PC-9 (cell line): Measurements from ENCODE around the gene ROBO4. TPM values are rescaled to one million over a fixed set of nuclear protein-coding genes. Genes with fewer than 3 reads are reported as not detected.

Experiments used
- BruUV-seq: library from RNA; stranded (reverse); fragments of 400-500 nt; replicated peaks from 2 replicates; lab custom pipeline; 2021; lab: Mats Ljungman, UMichigan
- CTCF ChIA-PET: fragments of 300-600 bp; sonication (Branson Sonifier 250); formaldehyde crosslinking; loops from one replicate; lab custom pipeline; 2022; ENCODE audit warnings: antibody characterized with exemption; lab: Charles Lee
- POLR2A ChIA-PET: fragments of 300-600 bp; sonication (Branson Sonifier 250); formaldehyde crosslinking; loops from one replicate; lab custom pipeline; 2022; ENCODE audit warnings: antibody characterized with exemption; ENCODE audit not compliant: unreplicated experiment; lab: Charles Lee
- DNase-seq, 2 experiments: peaks; one replicate each; pipeline versions ENCODE4 v3.0.0 to v3.0.0-alpha.2; 2015 to 2022; ENCODE audit warnings: mixed read lengths in 1 of 2
- H2AFZ ChIP-seq: fragments of 200-600 bp; sonication (generic); 2 replicates; pipeline ENCODE4 v1.8.1; 2017; ENCODE audit warnings: antibody characterized with exemption
- H3F3A ChIP-seq: fragments of 200-600 bp; sonication (generic); 2 replicates; pipeline ENCODE4 v1.8.1; 2017; ENCODE audit warnings: antibody characterized with exemption, mild to moderate bottlenecking, low read depth; ENCODE audit not compliant: insufficient read depth
- H3K27ac ChIP-seq: fragments of 200-600 bp; sonication (generic); 2 replicates; pipeline ENCODE4 v1.6.1; 2016; ENCODE audit warnings: mixed run types
- H3K27me3 ChIP-seq: fragments of 200-600 bp; sonication (generic); 2 replicates; pipeline ENCODE4 v1.6.1; 2016; ENCODE audit warnings: low read depth, mixed run types; ENCODE audit not compliant: insufficient read depth
- H3K36me3 ChIP-seq: fragments of 200-600 bp; sonication (generic); 2 replicates; pipeline ENCODE4 v1.6.1; 2016; ENCODE audit warnings: low read depth, mixed run types
- H3K4me1 ChIP-seq: fragments of 200-600 bp; sonication (generic); replicated peaks from 2 replicates; pipeline ENCODE4 v1.6.1; 2016; ENCODE audit warnings: mixed run types; ENCODE audit not compliant: insufficient read depth
- H3K4me2 ChIP-seq: fragments of 200-600 bp; sonication (generic); 2 replicates; pipeline ENCODE4 v1.6.1; 2017; ENCODE audit warnings: mixed run types
- H3K4me3 ChIP-seq: fragments of 200-600 bp; sonication (generic); 2 replicates; pipeline ENCODE4 v1.6.1; 2016; ENCODE audit warnings: mixed run types
- H3K79me2 ChIP-seq: fragments of 200-600 bp; sonication (generic); 2 replicates; pipeline ENCODE4 v1.6.1; 2017; ENCODE audit warnings: low read depth, mixed run types
- H3K9me2 ChIP-seq: fragments of 200-600 bp; sonication (generic); 2 replicates; pipeline ENCODE4 v1.8.1; 2017; ENCODE audit warnings: mild to moderate bottlenecking; ENCODE audit not compliant: insufficient read depth
- H3K9me3 ChIP-seq: fragments of 200-600 bp; sonication (generic); 2 replicates; pipeline ENCODE4 v1.8.1; 2016; ENCODE audit warnings: low read depth; ENCODE audit not compliant: insufficient read depth
- H4K20me1 ChIP-seq: fragments of 200-600 bp; sonication (generic); 2 replicates; pipeline ENCODE4 v1.8.1; 2017; ENCODE audit not compliant: insufficient read depth
- CTCF ChIP-seq: fragments of 200-600 bp; sonication (generic); conservative IDR thresholded peaks from 2 replicates; pipeline ENCODE4 v1.6.1; 2017; ENCODE audit warnings: mixed run types, antibody characterized with exemption, mild to moderate bottlenecking, moderate library complexity
- EZH2 ChIP-seq: fragments of 200-600 bp; sonication (generic); IDR thresholded peaks from 2 replicates; pipeline ENCODE4 v1.8.0; 2017; ENCODE audit warnings: antibody characterized with exemption, low read depth
- intact Hi-C: fragments of 100-400 bp; cut with micrococcal nuclease; formaldehyde crosslinking; loops from one replicate; pipeline ENCODE4 v1.10.0; 2022; ENCODE audit not compliant: unreplicated experiment
- total RNA-seq: library from RNA; stranded (reverse); gene quantifications from 2 replicates; pipeline ENCODE4 v1.2.3, GENCODE V29; 2021

Gene ROBO4
- total RNA-seq, 1 experiment from 2014 or later, result not detected

DNA sequence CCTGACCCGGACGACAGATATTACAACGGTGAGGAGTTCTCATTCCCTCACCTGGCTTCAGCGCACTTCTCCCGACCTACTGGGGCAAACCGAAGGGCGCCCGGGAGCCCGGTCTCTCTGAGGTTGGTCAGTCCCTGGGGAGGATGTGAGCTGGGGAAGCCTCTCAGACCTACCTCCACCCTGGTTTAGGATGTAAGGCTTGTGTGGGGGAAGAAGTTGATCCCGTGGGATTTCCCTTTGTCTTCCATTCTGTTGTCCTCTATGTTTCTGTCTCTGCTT lies 20.1 kb downstream of the ROBO4 start:
- no peaks in the 10 kb centered on the region for H3F3A ChIP-seq
- intact Hi-C loops, result loop anchor here (5.0 kb wide), 2 partner anchors 75 to 265 kb away; partner anchors contain the start of gene CCDC15
- CTCF ChIA-PET, result no interaction called here
- no peaks in the 10 kb centered on the region for H3K9me2 ChIP-seq
- H3K4me2 ChIP-seq, result no peak overlapping the region
- no peak for TF ChIP-seq CTCF
- TF ChIP-seq EZH2, result no peak
- no peaks in the 10 kb centered on the region for H3K9me3 ChIP-seq
- no peak overlapping the region for H3K4me3 ChIP-seq
- no peaks in the 10 kb centered on the region for H3K36me3 ChIP-seq
- DNase-seq, result no peak
- POLR2A ChIA-PET, result no interaction called here
- no peaks in the 10 kb centered on the region for H3K4me1 ChIP-seq
- no peaks in the 10 kb centered on the region for H3K79me2 ChIP-seq
- no TSS peak for BruUV-seq
- no peaks in the 10 kb centered on the region for H4K20me1 ChIP-seq
- H2AFZ ChIP-seq, result no peak overlapping the region
- no peak overlapping the region for H3K27ac ChIP-seq
- H3K27me3 ChIP-seq, result peaks cover 61% of the 10 kb centered on the region

DNA sequence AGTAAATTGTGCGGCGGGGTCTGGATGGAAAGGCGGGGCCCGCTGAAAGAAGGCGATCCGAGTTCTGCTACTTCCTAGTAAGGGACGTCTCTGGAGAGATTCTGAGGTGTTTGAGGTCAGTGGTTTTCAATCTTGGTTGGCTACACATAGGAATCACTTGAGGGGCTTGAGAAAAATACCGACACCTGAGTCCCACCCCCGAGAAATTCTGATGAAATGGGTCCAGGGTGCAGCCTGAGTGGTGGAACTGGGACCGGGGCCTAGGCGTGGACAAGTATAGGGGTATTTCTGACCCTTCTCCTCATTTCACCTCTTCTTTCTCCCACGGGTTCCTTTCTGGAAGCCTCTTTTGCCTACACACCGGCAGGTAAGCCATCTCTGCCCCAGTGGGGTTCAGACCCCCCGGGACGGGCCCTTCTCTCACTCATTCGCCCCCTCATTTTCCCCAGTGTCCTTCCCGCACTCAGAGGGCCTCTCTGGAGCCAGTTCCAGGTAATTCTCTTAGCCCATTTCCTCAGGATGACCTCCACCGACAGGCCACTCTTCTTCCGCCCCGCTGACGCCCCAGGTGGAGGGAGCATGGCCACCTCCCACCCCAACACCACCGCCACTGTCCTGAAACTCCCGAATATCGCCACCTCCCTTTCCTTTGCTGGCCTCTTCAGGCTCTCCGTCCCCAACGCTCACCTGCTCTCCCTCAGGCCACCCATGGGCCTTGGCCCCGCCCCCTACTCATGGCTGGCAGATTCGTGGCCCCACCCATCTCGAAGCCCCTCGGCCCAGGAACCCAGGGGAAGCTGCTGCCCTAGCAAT lies 20.6 kb downstream of the ROBO4 start:
- no peak overlapping the region for H3K27ac ChIP-seq
- H3K79me2 ChIP-seq, result no peaks in the 10 kb centered on the region
- peaks cover 67% of the 10 kb centered on the region for H3K27me3 ChIP-seq
- intact Hi-C loops, result loop anchor here (5.0 kb wide), 2 partner anchors 75 to 265 kb away; partner anchors contain the start of gene CCDC15
- TF ChIP-seq CTCF (no peak), EZH2 (no peak)
- ChIA-PET POLR2A (interaction anchor here (0.6 kb wide), 2 partner anchors 48 to 214 kb away, joined by 3 to 4 read pairs; no protein-coding TSS in a partner anchor), CTCF (interaction anchor here (0.6 to 1.2 kb wide), 5 partner anchors 21 to 367 kb away, joined by 3 to 8 read pairs (median 4); partner anchors contain the start of genes CCDC15 and SPA17)
- no peaks in the 10 kb centered on the region for H3K9me3 ChIP-seq
- H3K4me2 ChIP-seq, result peak overlapping the region; percentile 68; the same call in 1 of the 2 replicates
- no peaks in the 10 kb centered on the region for H3K9me2 ChIP-seq
- H2AFZ ChIP-seq, result no peak overlapping the region
- 0 out of 2 replicates have a peak overlapping the region, but pooled peaks have one; percentile 54 for H3K4me3 ChIP-seq
- no peaks in the 10 kb centered on the region for H4K20me1 ChIP-seq
- TSS peak; percentile 24 for BruUV-seq
- H3K4me1 ChIP-seq, result no peaks in the 10 kb centered on the region
- no peak for DNase-seq
- no peaks in the 10 kb centered on the region for H3K36me3 ChIP-seq
- no peaks in the 10 kb centered on the region for H3F3A ChIP-seq

GRCh38 chr11:124875943-124876817 lies 21.5 kb downstream of the ROBO4 start:
- peak overlapping the region; percentile 50; the same call in 1 of the 2 replicates for H2AFZ ChIP-seq
- H3K9me3 ChIP-seq, result no peaks in the 10 kb centered on the region
- H3K9me2 ChIP-seq, result no peaks in the 10 kb centered on the region
- TF ChIP-seq EZH2 (no peak), CTCF (no peak; the same call in 1 of the 2 replicates)
- H3K4me2 ChIP-seq, result peak overlapping the region; percentile 68
- peaks cover 75% of the 10 kb centered on the region for H3K27me3 ChIP-seq
- no peaks in the 10 kb centered on the region for H3F3A ChIP-seq
- DNase-seq, result peak in 1 of 2 experiments; percentile 72
- intact Hi-C loops, result loop anchor here (5.0 kb wide), 2 partner anchors 76 to 266 kb away; partner anchors contain the start of gene CCDC15
- no peaks in the 10 kb centered on the region for H3K36me3 ChIP-seq
- H3K79me2 ChIP-seq, result no peaks in the 10 kb centered on the region
- POLR2A ChIA-PET, result interaction anchor here (0.6 kb wide), 3 partner anchors 47 to 213 kb away, joined by 3 to 4 read pairs (median 3); no protein-coding TSS in a partner anchor
- no peaks in the 10 kb centered on the region for H4K20me1 ChIP-seq
- H3K27ac ChIP-seq, result no peak overlapping the region
- no peaks in the 10 kb centered on the region for H3K4me1 ChIP-seq
- CTCF ChIA-PET, result interaction anchor here (0.6 to 1.2 kb wide), 5 partner anchors 22 to 368 kb away, joined by 3 to 8 read pairs (median 4); partner anchors contain the start of genes CCDC15 and SPA17
- peak overlapping the region; percentile 54 for H3K4me3 ChIP-seq
- BruUV-seq, result no TSS peak
